Keratinocyte (primary cell): ENCODE measurements around the gene SH3BP1. TPM values are rescaled to one million over a fixed set of nuclear protein-coding genes. Genes with fewer than 3 reads are reported as not detected.
A peak's percentile ranks its signal among the peaks of the same experiment; 100 is the strongest.
"Not testable (repeated sequence)": the region's sequence is repeated elsewhere in the genome, so short reads cannot be mapped to it uniquely, and the experiment has no call there.

Experiments
- DNase-seq: peaks from one replicate; pipeline ENCODE4 v3.0.0-alpha.2; 2011; ENCODE audit warnings: low read depth, missing footprints, low spot score
- FAIRE-seq: peaks from 2 replicates; lab custom pipeline; 2011; peaks lifted over from hg19 to GRCh38; lab: Jason Lieb, UNC
- H2AFZ ChIP-seq: 2 replicates; pipeline ENCODE4 v1.6.0; 2012; ENCODE audit warnings: low read length, control low read depth, inconsistent platforms; ENCODE audit not compliant: control insufficient read depth
- H3K27ac ChIP-seq: 2 replicates; pipeline ENCODE4 v1.5.1; 2011; ENCODE audit warnings: low read length; ENCODE audit not compliant: control insufficient read depth, insufficient read depth
- H3K27me3 ChIP-seq: 3 replicates; pipeline ENCODE4 v1.6.0; 2011; ENCODE audit warnings: low read length; ENCODE audit not compliant: control insufficient read depth, insufficient read depth; ENCODE audit errors: extremely low read depth
- H3K36me3 ChIP-seq, 2 experiments: 2 replicates in 1 of 2; 3 replicates in 1 of 2; pipeline ENCODE4 v1.5.1; 2011; ENCODE audit warnings: low read length in 2 of 2, mild to moderate bottlenecking in 1 of 2; ENCODE audit not compliant: control insufficient read depth in 2 of 2, insufficient read depth in 2 of 2; ENCODE audit errors: extremely low read depth in 1 of 2
- H3K4me1 ChIP-seq: 3 replicates; pipeline ENCODE4 v1.5.1; 2011; ENCODE audit warnings: low read length; ENCODE audit not compliant: control insufficient read depth, insufficient read depth; ENCODE audit errors: extremely low read depth
- H3K4me2 ChIP-seq: 3 replicates; pipeline ENCODE4 v1.6.0; 2011; ENCODE audit warnings: low read depth, low read length; ENCODE audit not compliant: control insufficient read depth, insufficient read depth; ENCODE audit errors: extremely low read depth
- H3K4me3 ChIP-seq, 3 experiments: fragments of 200-600 bp in 1 of 3; sonication (generic) in 1 of 3; 2 replicates in 2 of 3; 3 replicates in 1 of 3; pipeline ENCODE4 v1.5.1; 2011 to 2016; ENCODE audit warnings: low read length in 3 of 3, mild to moderate bottlenecking in 3 of 3, control low read depth in 2 of 3, inconsistent platforms in 1 of 3, low read depth in 1 of 3, mixed read lengths in 1 of 3, mixed run types in 1 of 3, moderate library complexity in 1 of 3; ENCODE audit not compliant: control insufficient read depth in 2 of 3, insufficient read depth in 2 of 3; ENCODE audit errors: extremely low read depth in 1 of 3
- H3K79me2 ChIP-seq: 2 replicates; pipeline ENCODE4 v1.6.0; 2012; ENCODE audit warnings: low read length; ENCODE audit not compliant: control insufficient read depth, insufficient read depth
- H3K9ac ChIP-seq: 3 replicates; pipeline ENCODE4 v1.6.0; 2011; ENCODE audit warnings: low read length; ENCODE audit not compliant: control insufficient read depth, insufficient read depth; ENCODE audit errors: extremely low read depth
- H3K9me1 ChIP-seq: 3 replicates; pipeline ENCODE4 v1.6.0; 2011; ENCODE audit warnings: low read length; ENCODE audit not compliant: control insufficient read depth, insufficient read depth; ENCODE audit errors: extremely low read depth
- H3K9me3 ChIP-seq: 2 replicates; pipeline ENCODE4 v1.5.1; 2012; ENCODE audit warnings: low read depth, low read length; ENCODE audit not compliant: control insufficient read depth
- H4K20me1 ChIP-seq: 3 replicates; pipeline ENCODE4 v1.6.0; 2011; ENCODE audit warnings: low read length; ENCODE audit not compliant: control insufficient read depth, insufficient read depth; ENCODE audit errors: extremely low read depth
- EZH2 ChIP-seq: IDR thresholded peaks from one replicate; pipeline ENCODE4 v1.6.1; 2012; ENCODE audit warnings: inconsistent platforms, mild to moderate bottlenecking, low read length, moderate library complexity
- dilution Hi-C: fragments of 300-500 bp; cut with MboI; formaldehyde crosslinking; loops from one replicate; pipeline ENCODE4 v1.7.0; 2020; ENCODE audit warnings: low sequenced_read_pairs; ENCODE audit not compliant: extremely low pct_ligation_motif_present
- polyA plus RNA-seq, 5 experiments: library from polyadenylated mRNA; depleted of rRNA in 3 of 5; stranded (reverse) in 3 of 5; stranded (forward) in 1 of 5; unstranded in 1 of 5; fragments of >200 nt; gene quantifications; 1 replicate in 1 of 5; 2 replicates in 3 of 5; 3 replicates in 1 of 5; pipeline versions ENCODE4 v1.2.1 to v1.2.3, GENCODE V29; 2011 to 2012; ENCODE audit warnings: missing spikeins in 2 of 5, low read depth in 1 of 5, low replicate concordance in 1 of 5
- TF ChIP-seq, protein P1 (sequence below), 3 experiments: IDR thresholded peaks in 1 of 3; conservative IDR thresholded peaks in 1 of 3; optimal IDR thresholded peaks in 1 of 3; 2 replicates in 2 of 3; 3 replicates in 1 of 3; pipeline versions ENCODE3 to v1.5.1; 2011; ENCODE audit warnings: low read length in 3 of 3, mild to moderate bottlenecking in 3 of 3, moderate library complexity in 2 of 3, control low read depth in 1 of 3, inconsistent platforms in 1 of 3; ENCODE audit not compliant: insufficient read depth in 2 of 3; ENCODE audit errors: extremely low read depth in 1 of 3

Gene SH3BP1
- polyA plus RNA-seq, 1 donor (not counting 4 experiments of a cell fraction or from before 2014, with no cell fraction given), result 27.2 TPM

DNA sequence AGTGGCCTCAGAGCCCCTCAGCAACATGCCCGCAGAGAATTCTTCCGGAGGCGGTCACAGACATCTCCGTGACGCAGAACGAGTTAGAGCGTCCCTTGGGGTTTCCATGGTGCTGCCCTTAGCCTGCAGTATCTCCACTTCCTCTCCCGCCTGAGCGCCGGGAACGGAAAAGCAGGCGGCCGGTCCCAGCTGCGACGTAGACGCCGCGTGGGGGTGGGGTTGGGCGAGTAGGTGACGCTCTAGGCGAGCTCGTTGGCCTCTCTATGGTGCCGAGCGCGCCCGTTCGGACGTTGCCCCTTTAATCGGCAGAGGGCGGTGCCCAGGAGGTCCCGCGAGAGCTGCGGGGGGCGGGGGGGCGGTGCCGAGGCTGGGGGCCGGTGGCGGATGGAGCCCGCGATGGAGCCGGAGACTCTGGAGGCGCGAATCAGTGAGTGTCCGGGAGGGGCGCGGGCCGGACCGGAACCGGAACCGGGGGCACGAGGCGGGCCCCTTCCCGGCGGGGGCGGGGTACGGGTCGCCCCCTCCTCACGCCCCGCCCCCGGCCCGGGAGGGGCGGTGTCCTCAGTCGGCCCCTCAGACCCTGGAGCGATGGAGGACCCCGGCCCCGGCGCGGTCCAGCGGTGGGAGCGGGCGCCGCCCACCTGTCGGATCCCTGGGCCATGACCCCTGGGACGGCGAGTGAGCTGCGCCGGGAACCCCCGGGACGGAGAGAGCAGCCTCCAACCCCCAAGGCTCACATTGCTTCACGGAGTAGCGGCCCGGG is 30.8 kb upstream of the SH3BP1 start, which contains the start of gene GGA1:
GGA1 (plus strand) TSS at position 358 of the 763 bp plus-strand sequence; CDS start at position 385, 27 bp downstream.
- H3K27me3 ChIP-seq, result no peaks in the 10 kb centered on the region
- H3K9me1 ChIP-seq, result no peaks in the 10 kb centered on the region
- peaks cover 2 to 6% of the 10 kb centered on the region in 2 experiments for H3K36me3 ChIP-seq
- peak within 1 kb of the TSS; percentile 89 for H3K9ac ChIP-seq
- H3K79me2 ChIP-seq, result peaks cover 29% of the 10 kb centered on the region
- DNase-seq, result peak; percentile 63
- H3K9me3 ChIP-seq, result no peaks in the 10 kb centered on the region
- dilution Hi-C loops, result no loop called here
- no peaks in the 10 kb centered on the region for H4K20me1 ChIP-seq
- peaks cover 30% of the 10 kb centered on the region for H3K4me1 ChIP-seq
- H3K4me2 ChIP-seq, result peak within 1 kb of the TSS; percentile 96
- peak within 1 kb of the TSS; percentile 87 for H2AFZ ChIP-seq
- peak within 1 kb of the TSS; percentile 75 to 96 (median 94) for H3K4me3 ChIP-seq
- peak within 1 kb of the TSS; percentile 93 for H3K27ac ChIP-seq
- TF ChIP-seq EZH2, result no peak
- TF ChIP-seq, protein P1, sequence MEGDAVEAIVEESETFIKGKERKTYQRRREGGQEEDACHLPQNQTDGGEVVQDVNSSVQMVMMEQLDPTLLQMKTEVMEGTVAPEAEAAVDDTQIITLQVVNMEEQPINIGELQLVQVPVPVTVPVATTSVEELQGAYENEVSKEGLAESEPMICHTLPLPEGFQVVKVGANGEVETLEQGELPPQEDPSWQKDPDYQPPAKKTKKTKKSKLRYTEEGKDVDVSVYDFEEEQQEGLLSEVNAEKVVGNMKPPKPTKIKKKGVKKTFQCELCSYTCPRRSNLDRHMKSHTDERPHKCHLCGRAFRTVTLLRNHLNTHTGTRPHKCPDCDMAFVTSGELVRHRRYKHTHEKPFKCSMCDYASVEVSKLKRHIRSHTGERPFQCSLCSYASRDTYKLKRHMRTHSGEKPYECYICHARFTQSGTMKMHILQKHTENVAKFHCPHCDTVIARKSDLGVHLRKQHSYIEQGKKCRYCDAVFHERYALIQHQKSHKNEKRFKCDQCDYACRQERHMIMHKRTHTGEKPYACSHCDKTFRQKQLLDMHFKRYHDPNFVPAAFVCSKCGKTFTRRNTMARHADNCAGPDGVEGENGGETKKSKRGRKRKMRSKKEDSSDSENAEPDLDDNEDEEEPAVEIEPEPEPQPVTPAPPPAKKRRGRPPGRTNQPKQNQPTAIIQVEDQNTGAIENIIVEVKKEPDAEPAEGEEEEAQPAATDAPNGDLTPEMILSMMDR (optimal IDR thresholded peaks at IDR 0.05 in 1 of 3, IDR thresholded peaks at IDR 0.05 in 1 of 3, conservative IDR thresholded peaks at IDR 0.05 in 1 of 3; ENCODE audit: extremely low read depth in 1 of 3, insufficient read depth in 2 of 3, low read length in 3 of 3), result no peak
- no peak for FAIRE-seq

GRCh38 chr22:37609240-37610152 is 30.0 kb upstream of the SH3BP1 start:
- dilution Hi-C loops, result no loop called here
- Histone ChIP-seq H3K9me1 (no peaks in the 10 kb centered on the region), H3K36me3 (peaks cover 6 to 11% of the 10 kb centered on the region in 2 experiments), H3K27ac (peak overlapping the region; percentile 56), H3K79me2 (peaks cover 29% of the 10 kb centered on the region), H2AFZ (peak overlapping the region; percentile 1), H3K4me3 (peak overlapping the region; percentile 75 to 96 (median 94)), H3K4me2 (peak overlapping the region; percentile 83), H3K4me1 (peaks cover 30% of the 10 kb centered on the region), H3K9ac (peak overlapping the region; percentile 89), H4K20me1 (no peaks in the 10 kb centered on the region), H3K27me3 (no peaks in the 10 kb centered on the region), H3K9me3 (no peaks in the 10 kb centered on the region)
- TF ChIP-seq, protein P1 (optimal IDR thresholded peaks at IDR 0.05 in 1 of 3, IDR thresholded peaks at IDR 0.05 in 1 of 3, conservative IDR thresholded peaks at IDR 0.05 in 1 of 3; ENCODE audit: extremely low read depth in 1 of 3, insufficient read depth in 2 of 3, low read length in 3 of 3), result no peak
- TF ChIP-seq EZH2, result no peak
- DNase-seq, result no peak
- peak; percentile 29 for FAIRE-seq

DNA sequence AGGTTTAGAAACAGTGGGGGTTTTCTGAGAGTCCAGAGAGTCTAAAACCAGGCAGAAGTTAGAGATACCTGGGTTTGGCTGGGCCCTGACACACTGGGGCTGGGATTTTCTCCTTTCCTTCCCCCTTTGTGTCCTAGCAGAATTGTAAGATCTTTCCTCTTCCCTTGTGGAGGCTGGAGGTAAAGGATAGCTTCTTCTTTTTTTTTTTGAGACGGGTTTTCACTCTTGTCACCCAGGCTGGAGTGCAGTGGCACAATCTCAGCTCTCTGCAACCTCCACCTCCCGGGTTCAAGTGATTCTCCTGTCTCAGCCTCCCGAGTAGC is 29.4 kb upstream of the SH3BP1 start:
- Histone ChIP-seq H3K27ac (peak overlapping the region; percentile 56), H3K4me1 (peaks cover 30% of the 10 kb centered on the region), H3K4me3 (peak overlapping the region; percentile 75 to 96 (median 94)), H3K9ac (peak overlapping the region; percentile 89), H3K36me3 (peaks cover 6 to 12% of the 10 kb centered on the region in 2 experiments), H3K4me2 (peak overlapping the region; percentile 83), H3K79me2 (peaks cover 29% of the 10 kb centered on the region)
- H3K9me3 ChIP-seq, H3K9me1 ChIP-seq, H3K27me3 ChIP-seq, DNase-seq, H2AFZ ChIP-seq, FAIRE-seq, H4K20me1 ChIP-seq, dilution Hi-C loops: not testable (repeated sequence)
